Activated CD4-positive, CD25-positive, alpha-beta regulatory T cell treated with anti-CD3 and anti-CD28 coated beads, Interleukin-2, amount 50 U/mL, for 16 hours (primary cell): ENCODE results near the gene TOM1L2.
"Not testable (repeated sequence)": the region's sequence is repeated elsewhere in the genome, so short reads cannot be mapped to it uniquely, and the experiment has no call there.

ENCODE experiments used
- DNase-seq: peaks from one replicate; pipeline ENCODE4 v3.0.0-alpha.2; 2020; ENCODE audit warnings: low read depth, low spot score

TOM1L2 gene

DNA sequence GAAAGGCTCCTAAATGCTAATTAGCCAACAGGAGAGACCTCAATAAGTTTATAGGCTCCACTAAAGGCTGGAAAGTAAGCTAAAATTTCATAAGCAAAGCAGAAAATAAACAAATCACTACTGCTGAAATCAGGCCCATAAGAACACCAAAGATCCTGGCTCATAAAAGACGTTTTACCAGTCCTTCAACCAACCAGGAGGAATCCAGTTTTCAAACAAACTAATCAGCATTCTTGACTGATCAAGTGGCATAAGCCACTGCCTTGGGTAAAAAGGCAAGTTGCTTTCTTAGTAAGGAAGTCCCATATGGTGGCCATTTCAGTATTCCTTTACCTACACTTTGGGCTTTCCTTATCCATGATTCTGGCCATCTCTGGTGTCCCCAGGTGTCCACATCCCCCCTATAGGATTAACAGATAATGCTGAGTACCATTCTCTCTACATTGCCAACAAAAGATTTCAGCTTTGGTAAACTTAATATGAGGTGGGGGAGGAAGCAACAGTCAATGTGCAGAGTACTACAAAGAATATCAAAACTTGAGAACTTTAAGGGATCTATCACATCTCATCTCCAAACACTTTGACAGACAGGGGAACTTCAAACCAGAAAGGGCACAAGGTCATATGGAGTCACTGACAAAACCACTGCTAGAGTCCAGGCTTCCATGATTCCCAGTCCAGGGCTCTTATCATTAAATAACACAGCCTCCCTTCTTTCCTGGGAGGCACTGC lies 1.3 kb downstream of the TOM1L2 start:
- no peak for DNase-seq

GRCh38 chr17:17966399-17966798 lies 5.8 kb downstream of the TOM1L2 start:
- DNase-seq: no peak

DNA sequence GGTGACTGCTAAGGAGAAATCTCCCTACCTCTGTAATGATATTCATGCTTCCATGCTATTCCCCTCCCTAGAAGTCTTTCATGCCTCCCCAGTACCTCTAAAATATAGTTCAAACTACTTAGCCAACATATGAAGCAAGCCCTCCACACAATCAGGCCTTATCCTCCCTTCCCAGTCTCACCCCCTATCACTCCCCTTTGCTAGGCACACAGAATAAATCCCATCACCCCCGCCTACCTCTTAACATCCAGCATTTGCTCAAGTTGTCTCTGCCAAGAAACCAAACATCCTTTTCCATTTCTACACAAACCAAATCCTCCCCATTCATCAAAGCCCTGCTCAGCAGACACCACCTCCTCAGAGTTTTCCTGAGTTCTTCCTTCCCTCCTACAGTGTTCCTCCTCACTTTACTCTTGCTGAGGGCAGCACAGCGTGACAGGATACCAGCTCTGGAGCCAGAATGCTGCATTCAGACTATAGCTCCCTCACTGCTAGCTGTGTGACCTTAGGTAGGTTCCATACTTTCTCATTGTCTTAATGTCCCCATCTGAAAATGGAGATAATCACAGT lies 7.0 kb downstream of the TOM1L2 start:
- no peak for DNase-seq

DNA sequence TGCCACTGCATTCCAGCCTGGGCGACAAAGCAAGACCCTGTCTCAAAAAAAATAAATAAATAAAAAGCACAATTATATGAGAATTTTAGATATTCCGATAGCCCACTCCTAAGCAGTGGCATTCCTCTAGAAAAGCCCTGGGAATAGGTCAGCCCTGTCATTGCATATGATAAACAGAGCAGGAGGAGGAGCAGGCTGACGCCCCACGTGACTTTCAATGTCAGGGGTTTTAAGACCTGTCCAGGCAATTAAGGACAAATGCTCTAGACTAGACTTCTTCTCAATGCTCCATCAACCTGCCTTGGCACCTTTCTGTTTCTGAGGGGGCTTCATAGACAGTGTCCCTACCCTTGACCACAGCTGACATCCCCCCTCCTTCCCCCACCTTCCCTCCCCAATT lies 7.5 kb downstream of the TOM1L2 start:
- DNase-seq: no peak

DNA sequence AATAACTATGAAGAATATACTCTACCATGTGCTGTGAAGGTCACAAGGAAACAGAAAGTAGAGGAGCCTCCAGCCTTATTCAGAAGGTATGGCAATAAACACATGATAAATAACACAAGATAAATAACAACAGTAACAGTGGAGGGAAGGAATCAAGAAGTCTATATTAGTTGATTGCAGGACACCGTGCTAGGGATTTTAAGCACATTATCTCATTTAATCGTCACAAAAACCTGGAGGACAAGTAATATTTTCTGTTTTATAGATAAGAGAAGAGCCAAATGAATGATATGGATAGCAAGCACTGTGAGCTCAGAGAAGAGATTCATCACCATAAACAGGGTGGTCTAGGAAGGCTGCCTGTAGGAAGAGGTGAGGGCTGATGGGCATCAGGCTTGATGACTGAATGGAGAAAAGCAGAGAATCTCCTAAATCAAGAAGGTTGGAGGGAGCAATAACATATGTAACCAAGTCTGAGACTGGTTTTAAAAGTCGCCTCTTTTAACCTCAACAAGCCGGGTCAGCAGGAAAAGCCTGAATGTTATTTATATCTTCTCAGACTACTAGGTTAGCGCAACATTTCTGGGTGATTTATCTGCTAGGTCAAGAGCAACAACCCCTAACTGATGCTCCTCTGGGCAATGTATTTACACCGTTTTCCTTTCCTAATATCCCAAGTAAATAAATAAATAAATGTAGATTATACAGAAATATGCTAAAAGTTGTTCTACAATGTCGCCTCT lies 8.3 kb downstream of the TOM1L2 start:
- no peak for DNase-seq

DNA sequence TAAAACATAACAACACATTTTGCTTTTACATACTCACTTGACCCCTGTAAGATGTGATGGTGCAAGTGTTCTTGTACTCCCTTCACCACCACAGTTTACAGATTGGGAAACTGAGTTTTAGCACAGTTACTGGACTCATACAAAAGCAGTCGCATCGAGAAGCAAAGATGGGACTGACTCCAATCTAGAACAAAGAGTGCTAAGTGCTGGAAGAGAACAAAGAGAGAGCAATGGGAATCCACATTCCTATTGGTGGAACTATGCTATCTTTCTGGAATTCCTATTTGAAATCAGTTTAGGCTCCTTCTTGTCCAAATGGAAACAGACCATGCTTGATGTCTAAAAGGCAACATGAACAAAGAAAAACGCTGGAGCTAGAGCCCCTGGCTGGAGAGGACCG lies 9.1 kb downstream of the TOM1L2 start:
- DNase-seq: no peak

GRCh38 chr17:17960500-17961030 lies 11.6 kb downstream of the TOM1L2 start:
- no peak for DNase-seq

DNA sequence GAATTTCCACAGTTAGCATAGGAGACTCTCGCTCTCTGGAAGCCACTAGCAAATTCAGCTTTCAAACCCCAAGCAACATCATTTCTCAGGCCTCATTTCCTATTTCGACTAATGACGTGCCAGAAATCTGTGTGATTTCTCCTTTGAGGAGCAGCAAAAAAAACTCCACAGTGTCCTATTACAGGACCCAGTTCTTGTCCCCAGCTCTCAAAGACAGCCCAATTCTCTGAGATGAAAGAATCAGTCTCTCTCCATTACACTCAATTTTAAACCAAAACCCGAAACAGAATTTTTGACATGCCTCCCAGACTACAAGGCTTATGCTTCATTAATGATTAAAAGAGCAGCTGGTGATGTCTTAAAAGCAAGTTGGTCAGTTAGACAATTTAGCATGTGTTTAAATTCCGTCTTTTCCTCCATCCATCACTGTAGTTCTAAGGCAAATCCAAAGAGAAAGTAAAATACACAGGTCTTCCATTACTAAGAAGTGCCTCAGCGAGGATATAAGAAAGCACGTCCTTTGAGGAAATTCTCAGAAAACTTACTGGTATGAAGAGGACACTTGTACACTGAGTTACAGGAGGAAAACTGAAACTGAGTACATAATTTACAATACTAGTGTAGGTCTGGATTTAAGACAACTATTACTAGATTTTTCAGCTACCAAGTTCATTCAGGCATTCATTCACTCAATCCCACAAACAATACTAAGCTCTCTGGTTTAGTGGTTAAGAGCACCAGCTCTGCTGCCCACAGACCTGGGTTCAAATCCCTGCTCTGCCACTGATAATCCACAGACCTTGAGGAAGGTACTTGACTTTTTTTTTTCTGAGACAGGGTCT lies 12.5 kb downstream of the TOM1L2 start:
- no peak for DNase-seq

- no peak for DNase-seq
Measured at GRCh38 chr17:17958982-17959381, 13.2 kb downstream of the TOM1L2 start.

GRCh38 chr17:17957584-17957916 lies 14.7 kb downstream of the TOM1L2 start:
- DNase-seq: no peak

DNA sequence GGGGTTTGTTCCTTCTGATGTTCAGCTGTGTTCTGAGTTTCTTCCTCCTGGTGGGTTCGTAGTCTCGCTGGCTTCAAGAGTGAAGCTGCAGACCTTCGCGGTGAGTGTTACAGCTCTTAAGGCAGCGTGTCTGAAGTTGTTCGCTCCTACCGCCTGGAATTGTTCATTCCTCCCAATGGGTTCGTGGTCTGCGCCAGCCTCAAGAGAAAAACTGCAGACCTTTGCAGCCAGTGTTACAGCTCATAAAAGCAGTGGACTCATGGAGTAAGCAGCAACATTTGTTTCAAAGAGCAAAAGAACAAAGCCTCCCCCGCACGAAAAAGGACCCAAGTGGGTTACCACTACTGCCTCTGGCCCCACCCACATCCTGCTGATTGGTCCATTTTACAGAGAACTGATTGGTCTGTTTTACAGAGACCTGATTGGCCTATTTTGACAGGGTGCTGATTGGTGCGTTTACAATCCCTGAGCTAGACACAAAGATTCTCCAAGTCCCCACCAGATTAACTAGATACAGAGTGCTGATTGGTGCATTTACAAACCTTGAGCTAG lies 16.3 kb downstream of the TOM1L2 start:
- DNase-seq: not testable (repeated sequence)

DNA sequence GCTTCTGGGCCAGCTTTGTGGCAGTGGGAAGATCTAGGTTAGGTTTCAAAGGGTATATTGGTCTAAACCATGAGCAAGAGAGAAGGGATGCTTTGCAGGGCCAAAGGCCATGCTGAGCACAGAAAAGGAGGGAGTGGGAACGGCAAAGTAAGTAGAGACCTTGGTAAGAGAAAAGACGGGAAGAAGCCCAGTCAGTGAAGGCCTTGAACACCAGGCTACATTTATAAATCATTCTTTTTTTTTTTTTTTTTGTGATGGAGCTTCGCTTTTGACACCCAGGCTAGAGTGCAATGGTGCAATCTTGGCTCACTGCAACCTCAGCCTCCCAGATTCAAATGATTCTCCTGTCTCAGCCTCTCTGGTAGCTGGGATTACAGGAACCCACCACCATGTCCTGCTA lies 18.1 kb downstream of the TOM1L2 start:
- DNase-seq: no peak

DNA sequence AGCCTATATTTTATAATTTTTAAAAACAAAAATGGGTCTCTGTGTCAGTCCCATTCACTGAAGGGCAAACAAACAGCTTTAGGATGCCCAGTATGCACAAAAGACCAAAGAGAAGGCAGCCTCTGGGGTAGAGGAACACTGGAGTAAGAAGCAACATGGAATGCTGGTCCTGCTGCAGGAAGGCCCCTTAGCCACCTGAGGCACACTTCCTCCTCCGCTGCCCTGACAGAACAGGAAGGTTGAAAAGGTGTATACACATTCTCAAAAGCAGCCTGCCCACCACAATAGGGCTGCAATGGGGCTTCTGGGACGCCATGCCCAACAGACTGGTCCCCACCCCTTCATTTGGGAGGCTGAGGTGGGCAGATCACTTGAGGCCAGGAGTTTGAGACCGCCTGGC lies 19.5 kb downstream of the TOM1L2 start:
- no peak for DNase-seq

DNA sequence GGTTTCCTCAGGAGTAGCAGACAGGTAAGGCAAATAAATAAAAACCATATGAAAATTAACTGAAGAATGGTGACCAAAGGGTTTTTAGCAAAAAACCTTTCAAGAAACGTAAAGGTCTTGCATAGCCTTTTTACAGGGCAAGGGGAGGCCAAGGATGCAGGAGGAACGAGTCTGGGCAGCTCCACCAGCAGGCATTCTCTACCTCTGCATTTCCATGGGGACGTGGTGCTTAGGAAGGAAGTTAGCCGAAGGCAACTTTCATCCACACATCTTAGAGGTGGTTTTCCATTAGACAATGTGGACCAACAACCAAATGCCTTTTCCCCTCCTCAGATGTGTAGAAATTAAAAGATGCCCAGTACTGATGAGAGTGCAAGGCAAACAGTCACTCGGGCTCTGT lies 20.7 kb downstream of the TOM1L2 start:
- no peak for DNase-seq

DNA sequence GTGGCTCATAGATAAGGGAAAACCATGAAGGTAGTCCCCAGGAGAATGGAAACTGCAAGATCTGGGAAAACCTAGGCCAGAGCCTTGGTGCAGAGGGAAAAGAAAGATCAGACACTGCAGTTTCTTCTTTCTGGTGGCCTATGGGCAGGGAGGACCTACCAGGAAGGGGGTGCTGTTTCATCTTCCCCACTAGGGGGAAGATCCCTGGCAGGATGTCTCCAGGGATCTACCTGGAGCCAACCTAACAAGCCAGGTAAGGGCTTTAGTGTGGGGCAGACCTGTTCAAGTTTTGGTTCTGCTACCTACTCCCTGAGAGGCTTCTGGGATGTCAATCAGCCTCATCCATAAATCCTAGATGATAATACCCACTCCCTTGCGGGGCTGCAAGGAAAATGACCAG lies 21.4 kb downstream of the TOM1L2 start:
- DNase-seq: no peak

- no peak for DNase-seq
Measured at GRCh38 chr17:17950347-17950746, 21.9 kb downstream of the TOM1L2 start.

- no peak for DNase-seq
Measured at GRCh38 chr17:17947966-17948365, 24.2 kb downstream of the TOM1L2 start.

DNA sequence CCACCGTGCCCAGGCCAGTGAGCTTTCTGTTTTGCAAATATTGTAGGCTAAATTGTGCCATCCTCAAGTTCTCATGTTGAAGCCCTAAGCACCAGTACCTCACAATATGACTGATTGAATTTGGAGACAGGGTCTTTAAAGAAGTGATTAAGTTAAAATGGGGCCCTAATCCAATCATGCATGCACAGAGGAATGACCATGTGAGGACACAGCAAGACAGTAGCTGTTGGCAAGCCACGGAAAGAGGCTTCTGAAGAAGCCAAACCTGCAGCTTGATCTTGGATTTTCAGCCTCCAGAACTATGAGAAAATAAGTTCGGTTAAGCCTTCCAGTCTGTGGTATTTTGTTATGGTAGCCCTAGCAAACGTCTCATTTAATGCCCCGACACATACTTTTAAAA lies 24.9 kb downstream of the TOM1L2 start:
- DNase-seq: no peak

DNA sequence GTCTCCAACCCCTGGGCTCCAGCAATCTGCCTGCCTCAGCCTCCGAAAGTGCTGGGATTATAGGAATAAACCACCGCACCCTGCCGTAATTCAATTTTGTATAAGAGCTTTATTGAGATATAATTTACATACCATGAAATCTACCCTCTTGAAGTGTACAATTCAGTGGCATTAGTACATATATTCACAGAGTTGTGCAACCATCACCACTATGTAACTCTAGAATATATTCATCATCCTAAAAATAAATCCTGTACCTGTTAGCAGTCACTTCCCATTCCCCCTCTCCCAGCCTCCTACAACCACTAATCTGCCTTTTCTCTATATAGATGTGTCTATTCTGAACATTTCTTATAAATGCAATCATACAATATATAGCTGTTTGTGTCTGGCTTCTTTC lies 26.1 kb downstream of the TOM1L2 start:
- DNase-seq: no peak

- no peak for DNase-seq
Measured at GRCh38 chr17:17944743-17945142, 27.5 kb downstream of the TOM1L2 start.

DNA sequence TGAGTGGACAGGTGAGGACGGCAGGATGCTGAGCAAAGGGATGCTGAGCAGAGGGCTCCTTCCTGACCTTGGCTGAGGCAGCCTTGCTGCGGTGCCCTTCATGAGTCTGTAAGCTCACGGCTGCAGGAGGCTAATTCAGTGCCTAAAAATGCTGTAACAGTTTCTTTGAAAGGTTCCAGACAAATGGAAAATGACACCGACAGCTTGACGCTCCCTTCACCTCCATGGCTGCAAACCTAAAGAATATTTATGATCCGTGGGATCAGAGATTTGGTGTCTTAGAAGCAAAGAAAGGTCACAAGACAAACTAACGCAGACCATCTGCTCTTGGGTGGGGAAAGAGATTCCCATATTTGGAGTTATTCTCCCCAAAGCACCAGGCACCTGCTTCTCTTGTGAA lies 28.0 kb downstream of the TOM1L2 start:
- no peak for DNase-seq
